ENCODE data around the gene DPM2. TPM values are rescaled to one million over a fixed set of nuclear protein-coding genes. Genes with fewer than 3 reads are reported as not detected.
A peak's percentile ranks its signal among the peaks of the same experiment; 100 is the strongest.

Gene DPM2
- total RNA-seq, 1 donor from 2014 or later, result 9.1 TPM

DNA sequence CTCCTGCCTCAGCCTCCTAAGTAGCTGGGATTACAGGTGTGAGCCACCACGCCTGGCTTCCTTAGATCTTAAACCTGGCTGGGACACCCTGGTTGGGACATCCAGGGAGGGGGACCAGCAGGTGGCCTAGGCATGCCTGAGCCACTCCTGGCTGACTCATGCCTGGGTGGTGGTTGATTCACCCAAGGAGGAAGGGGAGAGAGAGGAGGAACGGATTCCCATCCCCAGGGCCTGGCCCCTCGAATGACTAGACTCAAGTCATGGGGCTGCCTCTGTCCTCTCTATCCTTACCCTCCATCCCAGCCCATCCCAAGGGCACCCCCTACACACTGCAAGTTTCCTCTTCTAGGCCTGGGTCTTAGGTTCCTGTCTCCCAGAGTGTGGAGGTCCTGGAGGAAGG lies 30.4 kb upstream of the DPM2 start:
- Histone ChIP-seq H3K79me2 (ENCODE audit: low read depth) (peaks cover 98% of the 10 kb centered on the region), H3K27me3 (no peaks in the 10 kb centered on the region), H3F3A (ENCODE audit: low read depth) (no peaks in the 10 kb centered on the region), H3K4me3 (no peak overlapping the region), H2AFZ (replicated peaks) (no peak overlapping the region), H3K4me2 (no peak overlapping the region), H3K36me3 (no peaks in the 10 kb centered on the region), H3K9me3 (ENCODE audit: low read depth) (no peaks in the 10 kb centered on the region), H3K9ac (no peak overlapping the region), H3K4me1 (peaks cover 29% of the 10 kb centered on the region), H3K27ac (no peak overlapping the region), H4K20me1 (ENCODE audit: low read depth) (peaks cover 100% of the 10 kb centered on the region)
- H3K36me3 Mint-ChIP-seq, result no peaks in the 10 kb centered on the region
- DNase-seq (ENCODE audit: low spot score), result no peak
- no peak for TF ChIP-seq EZH2 (IDR thresholded peaks at IDR 0.05)
- TF ChIP-seq EZH2phosphoT487 (IDR thresholded peaks at IDR 0.05), result no peak
- TF ChIP-seq, protein P1, sequence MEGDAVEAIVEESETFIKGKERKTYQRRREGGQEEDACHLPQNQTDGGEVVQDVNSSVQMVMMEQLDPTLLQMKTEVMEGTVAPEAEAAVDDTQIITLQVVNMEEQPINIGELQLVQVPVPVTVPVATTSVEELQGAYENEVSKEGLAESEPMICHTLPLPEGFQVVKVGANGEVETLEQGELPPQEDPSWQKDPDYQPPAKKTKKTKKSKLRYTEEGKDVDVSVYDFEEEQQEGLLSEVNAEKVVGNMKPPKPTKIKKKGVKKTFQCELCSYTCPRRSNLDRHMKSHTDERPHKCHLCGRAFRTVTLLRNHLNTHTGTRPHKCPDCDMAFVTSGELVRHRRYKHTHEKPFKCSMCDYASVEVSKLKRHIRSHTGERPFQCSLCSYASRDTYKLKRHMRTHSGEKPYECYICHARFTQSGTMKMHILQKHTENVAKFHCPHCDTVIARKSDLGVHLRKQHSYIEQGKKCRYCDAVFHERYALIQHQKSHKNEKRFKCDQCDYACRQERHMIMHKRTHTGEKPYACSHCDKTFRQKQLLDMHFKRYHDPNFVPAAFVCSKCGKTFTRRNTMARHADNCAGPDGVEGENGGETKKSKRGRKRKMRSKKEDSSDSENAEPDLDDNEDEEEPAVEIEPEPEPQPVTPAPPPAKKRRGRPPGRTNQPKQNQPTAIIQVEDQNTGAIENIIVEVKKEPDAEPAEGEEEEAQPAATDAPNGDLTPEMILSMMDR (IDR thresholded peaks at IDR 0.05), result no peak
- peaks cover 2% of the 10 kb centered on the region for H3K27me3 Mint-ChIP-seq (ENCODE audit: insufficient read depth, low read depth)
- no peak overlapping the region for H3K4me3 Mint-ChIP-seq
- H3K4me1 Mint-ChIP-seq, result peaks cover 72% of the 10 kb centered on the region
- H3K27ac Mint-ChIP-seq, result peak overlapping the region; percentile 44
- H3K9me3 Mint-ChIP-seq, result no peaks in the 10 kb centered on the region

DNA sequence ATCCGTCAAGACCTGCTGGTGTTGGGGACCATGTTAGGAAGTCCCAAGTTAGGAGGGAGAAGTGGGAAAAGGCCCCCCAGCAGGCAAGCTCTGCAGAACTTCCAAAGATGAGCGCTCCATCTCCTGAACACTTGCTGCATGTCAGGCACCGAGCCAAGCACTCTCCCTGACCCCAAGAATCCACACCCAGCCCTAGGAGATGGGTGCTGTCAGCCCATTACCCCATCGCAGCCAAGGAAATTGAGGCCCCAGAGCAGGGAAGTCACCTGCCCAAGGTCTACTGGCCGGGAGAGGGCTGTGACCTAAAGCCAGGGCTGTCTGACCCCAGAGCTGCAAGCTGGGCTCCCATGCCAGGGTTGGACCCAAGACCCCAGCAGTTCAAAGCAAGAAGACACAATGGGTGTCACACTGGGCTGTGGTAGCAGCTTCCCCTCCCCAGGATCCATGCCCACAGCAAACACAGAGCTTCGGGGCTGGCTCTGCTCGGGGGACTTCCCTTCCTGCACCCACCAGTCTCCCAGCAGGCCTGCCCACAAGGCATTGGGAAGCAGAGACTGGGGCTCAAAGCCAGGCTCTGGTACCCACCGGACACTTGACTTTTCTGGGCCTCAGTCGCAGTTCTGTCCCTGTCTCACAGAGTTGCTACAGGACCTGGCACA lies 29.6 kb upstream of the DPM2 start:
- no peaks in the 10 kb centered on the region for H3K9me3 Mint-ChIP-seq
- TF ChIP-seq, protein P1 (IDR thresholded peaks at IDR 0.05), result no peak
- TF ChIP-seq EZH2phosphoT487 (IDR thresholded peaks at IDR 0.05) (no peak), EZH2 (IDR thresholded peaks at IDR 0.05) (no peak)
- peaks cover 100% of the 10 kb centered on the region for H4K20me1 ChIP-seq (ENCODE audit: low read depth)
- no peak overlapping the region for H3K4me2 ChIP-seq
- peaks cover 70% of the 10 kb centered on the region for H3K4me1 Mint-ChIP-seq
- H3K36me3 ChIP-seq, result no peaks in the 10 kb centered on the region
- peaks cover 26% of the 10 kb centered on the region for H3K4me1 ChIP-seq
- no peak overlapping the region for H2AFZ ChIP-seq (replicated peaks)
- no peak overlapping the region for H3K4me3 Mint-ChIP-seq
- no peak overlapping the region for H3K27ac ChIP-seq
- H3K27me3 Mint-ChIP-seq (ENCODE audit: insufficient read depth, low read depth), result peaks cover 2% of the 10 kb centered on the region
- no peak overlapping the region for H3K4me3 ChIP-seq
- peak overlapping the region; percentile 66 for H3K27ac Mint-ChIP-seq
- H3K79me2 ChIP-seq (ENCODE audit: low read depth), result peaks cover 98% of the 10 kb centered on the region
- H3K36me3 Mint-ChIP-seq, result no peaks in the 10 kb centered on the region
- H3F3A ChIP-seq (ENCODE audit: low read depth), result no peaks in the 10 kb centered on the region
- H3K9me3 ChIP-seq (ENCODE audit: low read depth), result no peaks in the 10 kb centered on the region
- no peak overlapping the region for H3K9ac ChIP-seq
- H3K27me3 ChIP-seq, result no peaks in the 10 kb centered on the region
- no peak for DNase-seq (ENCODE audit: low spot score)

DNA sequence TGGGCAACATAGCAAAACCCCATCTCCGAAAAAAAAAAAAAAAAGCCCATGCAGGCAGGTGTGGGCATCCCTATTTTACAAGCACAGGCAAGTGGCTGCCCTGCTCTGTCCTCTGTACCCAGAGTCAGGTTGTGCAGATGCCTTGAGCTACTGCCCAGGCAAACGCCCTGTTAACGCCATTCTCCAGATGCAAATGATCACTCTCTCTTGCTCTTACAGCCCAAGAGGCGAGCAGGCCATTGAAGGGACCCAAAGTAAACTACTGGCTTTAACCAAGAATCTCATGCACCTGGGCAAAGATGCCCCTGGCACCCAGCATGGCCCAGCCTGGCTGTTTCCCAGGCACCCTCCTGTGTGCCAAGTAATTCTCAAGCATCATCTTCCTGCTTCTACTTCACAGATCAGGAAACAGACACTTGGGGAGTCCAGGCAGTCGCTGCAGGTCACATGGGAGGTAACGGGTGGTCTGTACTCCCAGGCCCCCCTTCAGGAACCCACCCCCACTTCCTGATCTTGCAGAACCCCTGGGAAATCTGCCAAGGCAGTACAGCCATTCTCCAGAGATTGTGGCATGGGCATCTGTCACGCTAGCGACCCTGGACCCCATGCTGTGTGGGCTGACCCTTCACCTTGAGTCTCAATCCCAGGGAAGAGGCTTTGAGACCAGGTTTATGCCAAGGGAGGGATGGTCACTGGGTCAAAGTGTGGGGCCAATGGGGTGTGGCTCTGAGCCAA lies 28.9 kb upstream of the DPM2 start:
- Histone ChIP-seq H3K4me1 (peaks cover 19% of the 10 kb centered on the region), H3K4me3 (no peak overlapping the region), H3K79me2 (ENCODE audit: low read depth) (peaks cover 98% of the 10 kb centered on the region), H3K9me3 (ENCODE audit: low read depth) (no peaks in the 10 kb centered on the region), H3K27me3 (no peaks in the 10 kb centered on the region), H3K4me2 (no peak overlapping the region), H2AFZ (replicated peaks) (no peak overlapping the region), H3K36me3 (no peaks in the 10 kb centered on the region), H3F3A (ENCODE audit: low read depth) (no peaks in the 10 kb centered on the region), H4K20me1 (ENCODE audit: low read depth) (peaks cover 100% of the 10 kb centered on the region), H3K9ac (no peak overlapping the region), H3K27ac (no peak overlapping the region)
- H3K27me3 Mint-ChIP-seq (ENCODE audit: insufficient read depth, low read depth), result peaks cover 2% of the 10 kb centered on the region
- TF ChIP-seq EZH2phosphoT487 (IDR thresholded peaks at IDR 0.05), result no peak
- TF ChIP-seq, protein P1 (IDR thresholded peaks at IDR 0.05), result no peak
- TF ChIP-seq EZH2 (IDR thresholded peaks at IDR 0.05), result no peak
- no peak for DNase-seq (ENCODE audit: low spot score)
- peak overlapping the region; percentile 66 for H3K27ac Mint-ChIP-seq
- H3K9me3 Mint-ChIP-seq, result no peaks in the 10 kb centered on the region
- H3K4me3 Mint-ChIP-seq, result no peak overlapping the region
- no peaks in the 10 kb centered on the region for H3K36me3 Mint-ChIP-seq
- H3K4me1 Mint-ChIP-seq, result peaks cover 63% of the 10 kb centered on the region
